HepG2 (cell line): ENCODE measurements around the gene PMS1. TPM values are rescaled to one million over a fixed set of nuclear protein-coding genes. Genes with fewer than 3 reads are reported as not detected.

ENCODE experiments used
- ATAC-seq: fragments of 200-7000 bp; cut with Tn5 transposase; 3 replicates; pipeline ENCODE4 v1.9.1; 2020; ENCODE audit warnings: mild to moderate bottlenecking, moderate library complexity
- BruUV-seq: library from RNA; stranded (reverse); fragments of 400-500 nt; replicated peaks from 2 replicates; lab custom pipeline; 2021; lab: Mats Ljungman, UMichigan
- CTCF ChIA-PET: fragments of 300-600 bp; formaldehyde crosslinking; extraction: SDS; loops from one replicate; lab custom pipeline; 2021; ENCODE audit warnings: low total read pairs, inconsistent platforms, low intra/inter-chr PET ratio; lab: Yijun Ruan, JAX
- POLR2A ChIA-PET: fragments of 350-600 bp; sonication (Branson Sonifier 250); formaldehyde crosslinking; loops from one replicate; lab custom pipeline; 2020; ENCODE audit warnings: antibody characterized with exemption, inconsistent platforms; lab: Yijun Ruan, JAX
- DNase-seq: peaks from one replicate; pipeline ENCODE4 v3.0.0-alpha.2; 2015; ENCODE audit warnings: low spot score
- FAIRE-seq: peaks from 3 replicates; lab custom pipeline; 2011; peaks lifted over from hg19 to GRCh38; lab: Jason Lieb, UNC
- H2AFZ ChIP-seq: one replicate; pipeline ENCODE4 v1.6.1; 2011; ENCODE audit warnings: low read length, inconsistent platforms
- H3K27ac ChIP-seq: fragments of 300-600 bp; 3 replicates; pipeline ENCODE4 v1.8.0; 2011; ENCODE audit warnings: mixed run types, mild to moderate bottlenecking, mixed read lengths, low read length, inconsistent platforms; ENCODE audit not compliant: insufficient read depth; ENCODE audit errors: extremely low read length
- H3K27me3 ChIP-seq, 2 experiments: fragments of 200-600 bp in 1 of 2; 2 replicates in 1 of 2; 3 replicates in 1 of 2; pipeline versions ENCODE4 v1.6.0 to v1.8.0; 2011; ENCODE audit warnings: low read length in 2 of 2, mild to moderate bottlenecking in 2 of 2, moderate library complexity in 2 of 2, inconsistent platforms in 1 of 2; ENCODE audit not compliant: insufficient read depth in 2 of 2, control insufficient read depth in 1 of 2
- H3K36me3 ChIP-seq, 2 experiments: fragments of 200-600 bp in 1 of 2; replicated peaks in 1 of 2; 2 replicates in 1 of 2; 3 replicates in 1 of 2; pipeline versions ENCODE4 v1.5.1 to v1.8.0; 2011; ENCODE audit warnings: low read length in 2 of 2, inconsistent platforms in 1 of 2; ENCODE audit not compliant: insufficient read depth in 2 of 2, control insufficient read depth in 1 of 2
- H3K4me1 ChIP-seq: 2 replicates; pipeline ENCODE4 v1.5.1; 2012; ENCODE audit warnings: low read length, inconsistent platforms; ENCODE audit not compliant: insufficient read depth
- H3K4me2 ChIP-seq: 2 replicates; pipeline ENCODE4 v1.6.0; 2011; ENCODE audit warnings: low read depth, low read length, inconsistent platforms
- H3K4me3 ChIP-seq, 3 experiments: fragments of 200-600 bp in 1 of 3; sonication (generic), shearing (Covaris generic) in 1 of 3; replicated peaks in 1 of 3; 2 replicates each; pipeline ENCODE4 v1.5.1; 2011 to 2016; ENCODE audit warnings: low read length in 3 of 3, inconsistent platforms in 2 of 3, low read depth in 2 of 3, mild to moderate bottlenecking in 2 of 3, control low read depth in 1 of 3, mixed read lengths in 1 of 3; ENCODE audit not compliant: insufficient read depth in 1 of 3
- H3K79me2 ChIP-seq: one replicate; pipeline ENCODE4 v1.6.1; 2011; ENCODE audit warnings: low read length, inconsistent platforms; ENCODE audit not compliant: insufficient read depth
- H3K9ac ChIP-seq: 2 replicates; pipeline ENCODE4 v1.6.0; 2011; ENCODE audit warnings: mild to moderate bottlenecking, low read depth, low read length, inconsistent platforms; ENCODE audit not compliant: insufficient read depth
- H3K9me3 ChIP-seq: 2 replicates; pipeline ENCODE4 v1.5.1; 2012; ENCODE audit warnings: mild to moderate bottlenecking, low read length
- H4K20me1 ChIP-seq: 2 replicates; pipeline ENCODE4 v1.6.0; 2011; ENCODE audit warnings: inconsistent platforms, mild to moderate bottlenecking, low read length, moderate library complexity; ENCODE audit not compliant: insufficient read depth
- HDAC6 ChIP-seq: fragments of 200-600 bp; sonication (generic); IDR thresholded peaks from 2 replicates; pipeline ENCODE4 v1.7.0; 2017; ENCODE audit warnings: mild to moderate bottlenecking, antibody characterized with exemption, low read length, low read depth
- HOXD1 ChIP-seq: sonication (generic); formaldehyde crosslinking; IDR thresholded peaks from 2 replicates; pipeline ENCODE4 v1.5.0; 2020; ENCODE audit warnings: missing genetic modification reagents
- MED13 ChIP-seq: sonication (generic); formaldehyde crosslinking; IDR thresholded peaks from 2 replicates; pipeline ENCODE4 v1.5.0; 2020; ENCODE audit warnings: missing genetic modification reagents
- MEIS1 ChIP-seq: sonication (generic); formaldehyde crosslinking; IDR thresholded peaks from 2 replicates; pipeline ENCODE4 v1.9.0; 2021; ENCODE audit warnings: mild to moderate bottlenecking, missing genetic modification reagents, moderate library complexity, borderline replicate concordance
- NFATC3 ChIP-seq: sonication (generic); formaldehyde crosslinking; IDR thresholded peaks from 2 replicates; pipeline ENCODE4 v1.5.1; 2020; ENCODE audit warnings: mild to moderate bottlenecking, missing genetic modification reagents
- PITX1 ChIP-seq: sonication (generic); formaldehyde crosslinking; IDR thresholded peaks from 2 replicates; pipeline ENCODE4 v1.5.1; 2020; ENCODE audit warnings: mild to moderate bottlenecking, missing genetic modification reagents
- RERE ChIP-seq: IDR thresholded peaks from 2 replicates; pipeline ENCODE4 v1.6.1; 2016; ENCODE audit warnings: low read depth, missing genetic modification reagents, missing compliant biosample characterization
- SRY ChIP-seq: sonication (generic); formaldehyde crosslinking; IDR thresholded peaks from 2 replicates; pipeline ENCODE4 v1.8.0; 2022; ENCODE audit warnings: mild to moderate bottlenecking, missing genetic modification reagents
- ZNF33A ChIP-seq: sonication (generic); formaldehyde crosslinking; IDR thresholded peaks from 2 replicates; pipeline ENCODE4 v1.5.1; 2020; ENCODE audit warnings: missing genetic modification reagents, mild to moderate bottlenecking, moderate library complexity, borderline replicate concordance
- in situ Hi-C: cut with HindIII; loops from 2 replicates; pipeline ENCODE4 v1.10.0; 2017; ENCODE audit warnings: low pct_unique_long_range_greater_than_20kb; ENCODE audit not compliant: extremely low pct_ligation_motif_present
- intact Hi-C: fragments of 100-400 bp; cut with micrococcal nuclease; formaldehyde crosslinking; loops from one replicate; pipeline ENCODE4 v1.10.0; 2022; ENCODE audit not compliant: unreplicated experiment
- polyA plus RNA-seq, 8 experiments: library from polyadenylated mRNA; depleted of rRNA in 3 of 8; stranded (reverse) in 7 of 8; unstranded in 1 of 8; fragments of >200 nt; fragmentation: Illumina TruSeq in 4 of 8; extraction: Trizol in 4 of 8; gene quantifications; 2 replicates each; pipeline versions ENCODE4 v1.2.1 to v1.2.3, GENCODE V29; 2011 to 2016; ENCODE audit warnings: low read depth in 4 of 8, missing spikeins in 1 of 8, mixed read lengths in 1 of 8; ENCODE audit not compliant: insufficient read depth in 1 of 8
- total RNA-seq, 5 experiments: library from RNA; depleted of rRNA; stranded (reverse); fragments of >200 nt; fragmentation: Illumina TruSeq; extraction: Trizol; gene quantifications; 2 replicates each; pipeline ENCODE4 v1.2.3, GENCODE V29; 2016; ENCODE audit warnings: low read depth in 1 of 5
- TF ChIP-seq, protein P1 (sequence below), 2 experiments: sonication (generic) in 1 of 2; formaldehyde crosslinking in 1 of 2; IDR thresholded peaks; 2 replicates each; pipeline versions ENCODE4 v1.4.0 to v1.6.1; 2018 to 2020; ENCODE audit warnings: missing genetic modification reagents in 2 of 2, borderline replicate concordance in 1 of 2, low read depth in 1 of 2, mild to moderate bottlenecking in 1 of 2, missing biosample characterization in 1 of 2
- TF ChIP-seq, protein P2 (sequence below): sonication (generic); formaldehyde crosslinking; IDR thresholded peaks from 2 replicates; pipeline ENCODE4 v1.8.1; 2023; ENCODE audit warnings: missing genetic modification reagents, mild to moderate bottlenecking, borderline replicate concordance
- TF ChIP-seq, protein P3 (sequence below): sonication (generic); formaldehyde crosslinking; IDR thresholded peaks from 2 replicates; pipeline ENCODE4 v1.4.0; 2020; ENCODE audit warnings: missing genetic modification reagents

PMS1 gene
- total and polyA plus RNA-seq, 2 of the 13 experiments (the other 11 are each of a cell fraction or from before 2014, with no cell fraction given), result 14.6 to 39.9 TPM

DNA sequence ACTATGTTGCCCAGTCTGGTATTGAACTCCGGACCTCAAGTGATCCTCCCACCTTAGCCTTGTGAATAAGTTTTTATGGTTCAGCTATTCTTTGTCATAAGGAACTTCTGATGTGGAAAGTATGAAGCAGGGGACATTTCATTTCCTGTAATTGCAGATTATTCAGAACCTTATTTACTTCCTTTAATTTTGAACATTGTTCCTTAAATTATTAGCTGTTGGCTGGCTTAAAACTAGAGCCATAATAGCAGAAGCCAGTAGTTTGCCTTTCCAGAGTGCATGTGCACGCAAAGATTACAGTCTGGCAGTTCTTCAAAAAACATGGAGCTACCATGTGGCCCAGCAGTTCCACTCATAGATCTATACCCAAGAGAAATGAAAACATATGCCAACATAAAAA, 53.1 kb downstream of the PMS1 start (continued):
- TF ChIP-seq, protein P1, sequence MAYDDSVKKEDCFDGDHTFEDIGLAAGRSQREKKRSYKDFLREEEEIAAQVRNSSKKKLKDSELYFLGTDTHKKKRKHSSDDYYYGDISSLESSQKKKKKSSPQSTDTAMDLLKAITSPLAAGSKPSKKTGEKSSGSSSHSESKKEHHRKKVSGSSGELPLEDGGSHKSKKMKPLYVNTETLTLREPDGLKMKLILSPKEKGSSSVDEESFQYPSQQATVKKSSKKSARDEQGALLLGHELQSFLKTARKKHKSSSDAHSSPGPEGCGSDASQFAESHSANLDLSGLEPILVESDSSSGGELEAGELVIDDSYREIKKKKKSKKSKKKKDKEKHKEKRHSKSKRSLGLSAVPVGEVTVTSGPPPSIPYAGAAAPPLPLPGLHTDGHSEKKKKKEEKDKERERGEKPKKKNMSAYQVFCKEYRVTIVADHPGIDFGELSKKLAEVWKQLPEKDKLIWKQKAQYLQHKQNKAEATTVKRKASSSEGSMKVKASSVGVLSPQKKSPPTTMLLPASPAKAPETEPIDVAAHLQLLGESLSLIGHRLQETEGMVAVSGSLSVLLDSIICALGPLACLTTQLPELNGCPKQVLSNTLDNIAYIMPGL (CRISPR knock-in tag; IDR thresholded peaks at IDR 0.05; ENCODE audit: borderline replicate concordance in 1 of 2, low read depth in 1 of 2), result no peak
- TF ChIP-seq RERE, result no peak
- TF ChIP-seq, protein P2, sequence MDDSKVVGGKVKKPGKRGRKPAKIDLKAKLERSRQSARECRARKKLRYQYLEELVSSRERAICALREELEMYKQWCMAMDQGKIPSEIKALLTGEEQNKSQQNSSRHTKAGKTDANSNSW (CRISPR knock-in tag), result no peak
- TF ChIP-seq MED13, result no peak
- TF ChIP-seq SRY (CRISPR knock-in tag), result no peak

DNA sequence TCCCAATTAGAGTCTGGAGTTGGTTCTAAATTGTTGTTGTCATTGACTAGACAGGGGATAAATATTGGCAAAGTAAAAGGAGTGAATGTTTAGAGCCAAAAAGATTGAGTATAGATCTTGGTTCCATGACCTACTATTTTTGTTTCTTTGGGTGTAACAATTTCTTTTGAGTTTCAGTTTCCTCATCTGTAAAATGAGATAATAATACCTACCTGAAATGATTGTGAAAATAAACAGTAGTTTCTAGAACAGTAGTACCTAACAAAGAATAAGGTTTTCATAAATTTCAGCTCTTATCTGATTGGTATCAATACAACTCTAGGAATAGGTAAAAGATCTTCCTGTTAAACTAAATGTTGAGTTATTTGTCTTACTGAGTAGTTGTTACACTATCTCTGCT, 56.8 kb downstream of the PMS1 start:
- FAIRE-seq, result no peak
- no peaks in the 10 kb centered on the region for H3K4me1 ChIP-seq
- no peaks in the 10 kb centered on the region for H4K20me1 ChIP-seq
- no peaks in the 10 kb centered on the region for H3K27me3 ChIP-seq
- TF ChIP-seq HDAC6 (no peak), ZNF33A (CRISPR knock-in tag) (no peak), NFATC3 (no peak), HOXD1 (CRISPR knock-in tag) (no peak), PITX1 (no peak), MEIS1 (CRISPR knock-in tag) (no peak)
- TF ChIP-seq, protein P3, sequence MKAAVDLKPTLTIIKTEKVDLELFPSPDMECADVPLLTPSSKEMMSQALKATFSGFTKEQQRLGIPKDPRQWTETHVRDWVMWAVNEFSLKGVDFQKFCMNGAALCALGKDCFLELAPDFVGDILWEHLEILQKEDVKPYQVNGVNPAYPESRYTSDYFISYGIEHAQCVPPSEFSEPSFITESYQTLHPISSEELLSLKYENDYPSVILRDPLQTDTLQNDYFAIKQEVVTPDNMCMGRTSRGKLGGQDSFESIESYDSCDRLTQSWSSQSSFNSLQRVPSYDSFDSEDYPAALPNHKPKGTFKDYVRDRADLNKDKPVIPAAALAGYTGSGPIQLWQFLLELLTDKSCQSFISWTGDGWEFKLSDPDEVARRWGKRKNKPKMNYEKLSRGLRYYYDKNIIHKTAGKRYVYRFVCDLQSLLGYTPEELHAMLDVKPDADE (CRISPR knock-in tag), result no peak
- CTCF ChIA-PET, result no interaction called here
- H3K9ac ChIP-seq, result no peak overlapping the region
- POLR2A ChIA-PET, result no interaction called here
- BruUV-seq, result no TSS peak
- peaks cover 2 to 25% of the 10 kb centered on the region in 2 experiments; a peak in 4 of 5 replicates for H3K36me3 ChIP-seq
- H3K4me2 ChIP-seq, result no peak overlapping the region
- no peak overlapping the region for H3K27ac ChIP-seq
- intact Hi-C loops, result no loop called here
- ATAC-seq, result no peak
- no peaks in the 10 kb centered on the region for H3K9me3 ChIP-seq
- H2AFZ ChIP-seq, result no peak overlapping the region
- no peak overlapping the region for H3K4me3 ChIP-seq
- H3K79me2 ChIP-seq, result no peaks in the 10 kb centered on the region
- DNase-seq, result no peak
- in situ Hi-C loops, result no loop called here
